NOMO-1 (cell line): ENCODE data around the gene COL4A1.

Source experiments
- DNase-seq, 2 experiments: peaks; one replicate each; lab custom pipeline; 2025; ENCODE audit not compliant: unreplicated experiment in 2 of 2; lab: John Stamatoyannopoulos, UW

The COL4A1 gene

DNA sequence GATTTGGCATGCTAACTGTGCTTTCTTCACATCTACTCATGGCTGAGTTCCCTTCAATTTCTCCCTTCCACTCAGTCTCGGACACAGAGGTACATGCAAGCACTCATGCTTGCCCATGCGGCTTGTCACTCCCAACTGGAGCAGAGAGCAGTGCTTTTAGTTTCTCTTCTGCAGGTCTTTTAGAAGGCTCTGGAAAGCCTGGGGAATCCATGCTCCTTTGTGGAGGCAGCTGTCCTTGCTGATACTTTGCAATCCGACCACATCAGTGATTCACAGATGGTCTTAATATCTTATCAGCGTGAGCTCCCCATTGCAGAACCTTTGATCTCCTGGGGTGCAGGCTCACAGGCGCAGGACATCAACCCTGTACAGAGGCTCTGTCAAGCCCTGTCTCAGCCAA is 203.9 kb downstream of the COL4A1 start:
- no peak for DNase-seq

DNA sequence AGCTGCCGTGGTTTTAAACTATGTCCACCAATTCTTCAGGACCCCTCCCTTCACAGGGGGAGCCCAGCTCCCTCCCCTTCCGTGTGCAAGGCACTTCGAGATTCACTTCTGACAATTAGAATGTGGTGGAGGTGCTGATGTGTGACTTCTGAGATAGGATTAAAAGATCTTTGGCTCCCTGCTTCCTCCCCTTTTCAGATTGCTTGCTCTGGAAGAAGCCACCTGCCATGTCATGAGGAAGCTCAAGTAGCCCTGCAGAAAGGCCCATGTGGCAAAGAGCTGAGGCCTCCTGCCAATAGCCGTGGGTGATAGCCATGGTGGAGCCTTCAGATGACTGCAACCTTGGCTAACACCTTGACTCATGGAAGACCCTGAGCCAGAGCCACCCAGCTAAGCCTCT is 204.9 kb downstream of the COL4A1 start:
- no peak for DNase-seq

DNA sequence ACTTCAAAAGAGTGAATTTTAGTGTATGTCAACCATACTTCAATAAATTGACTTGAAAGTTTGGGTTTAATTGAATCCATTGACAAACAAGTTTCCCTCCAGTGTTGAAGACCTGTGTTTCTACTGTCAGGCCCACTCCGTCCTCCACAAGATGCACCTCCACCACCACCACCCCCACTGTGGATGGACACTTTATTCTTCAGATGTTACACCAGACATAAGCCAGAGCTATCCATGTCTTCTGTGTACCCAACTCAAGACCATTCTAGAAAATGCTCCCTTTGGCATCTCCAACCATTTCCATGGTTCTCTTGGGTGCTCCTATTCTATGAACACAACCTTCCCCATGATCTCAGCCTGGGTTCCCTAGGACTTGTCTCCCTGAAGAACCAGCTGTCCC is 207.0 kb downstream of the COL4A1 start:
- DNase-seq = no peak
